Measurements from ENCODE around the gene SIM1. TPM values are rescaled to one million over a fixed set of nuclear protein-coding genes. Genes with fewer than 3 reads are reported as not detected.

The SIM1 gene
- polyA plus RNA-seq, 4 donors = 0.31 to 25.4 (median 24.3) TPM

GRCh38 chr6:100457311-100457990 is 7.3 kb downstream of the SIM1 start:
- DNase-seq (ENCODE audit: low read depth in 4 of 4, low spot score in 3 of 4) = no peak

- DNase-seq (ENCODE audit: low read depth in 4 of 4, low spot score in 3 of 4) = no peak
Measured at GRCh38 chr6:100456908-100457235, 7.8 kb downstream of the SIM1 start.

- DNase-seq (ENCODE audit: low read depth in 4 of 4, low spot score in 3 of 4) = no peak
Measured at GRCh38 chr6:100456141-100456907, 8.4 kb downstream of the SIM1 start.

GRCh38 chr6:100455230-100456124 is 9.2 kb downstream of the SIM1 start:
- peak in 1 of 4 donors; percentile 79 for DNase-seq (ENCODE audit: low read depth in 4 of 4, low spot score in 3 of 4)

- DNase-seq (ENCODE audit: low read depth in 4 of 4, low spot score in 3 of 4) = no peak
Measured at GRCh38 chr6:100454551-100455229, 10.0 kb downstream of the SIM1 start.

- DNase-seq (ENCODE audit: low read depth in 4 of 4, low spot score in 3 of 4) = no peak
Measured at GRCh38 chr6:100453701-100454521, 10.8 kb downstream of the SIM1 start.

GRCh38 chr6:100452998-100453397 is 11.7 kb downstream of the SIM1 start:
- DNase-seq (ENCODE audit: low read depth in 4 of 4, low spot score in 3 of 4) = no peak

- DNase-seq (ENCODE audit: low read depth in 4 of 4, low spot score in 3 of 4) = no peak
Measured at GRCh38 chr6:100451577-100451976, 13.1 kb downstream of the SIM1 start.

GRCh38 chr6:100449239-100449691 is 15.5 kb downstream of the SIM1 start:
- no peak for DNase-seq (ENCODE audit: low read depth in 4 of 4, low spot score in 3 of 4)

GRCh38 chr6:100447900-100448748 is 16.6 kb downstream of the SIM1 start:
- DNase-seq (ENCODE audit: low read depth in 4 of 4, low spot score in 3 of 4) = no peak

GRCh38 chr6:100447081-100447899 is 17.4 kb downstream of the SIM1 start:
- DNase-seq (ENCODE audit: low read depth in 4 of 4, low spot score in 3 of 4) = no peak

GRCh38 chr6:100446115-100447080 is 18.3 kb downstream of the SIM1 start:
- DNase-seq (ENCODE audit: low read depth in 4 of 4, low spot score in 3 of 4) = no peak

GRCh38 chr6:100445512-100445911 is 19.2 kb downstream of the SIM1 start:
- no peak for DNase-seq (ENCODE audit: low read depth in 4 of 4, low spot score in 3 of 4)

- DNase-seq (ENCODE audit: low read depth in 4 of 4, low spot score in 3 of 4) = no peak
Measured at GRCh38 chr6:100440935-100441334, 23.8 kb downstream of the SIM1 start.

- no peak for DNase-seq (ENCODE audit: low read depth in 4 of 4, low spot score in 3 of 4)
Measured at GRCh38 chr6:100435299-100435698, 29.4 kb downstream of the SIM1 start.

GRCh38 chr6:100433726-100434435 is 30.8 kb downstream of the SIM1 start:
- DNase-seq (ENCODE audit: low read depth in 4 of 4, low spot score in 3 of 4) = no peak

Data from left renal pelvis (tissue), 4 donors.